Retina (tissue), 1 donor: ENCODE results near the gene DHX58.
"Not testable (repeated sequence)": the region's sequence is repeated elsewhere in the genome, so short reads cannot be mapped to it uniquely, and the experiment has no call there.

Source experiments
- DNase-seq: peaks from one replicate; pipeline ENCODE4 v3.0.0-alpha.2; 2016

DHX58 gene

DNA sequence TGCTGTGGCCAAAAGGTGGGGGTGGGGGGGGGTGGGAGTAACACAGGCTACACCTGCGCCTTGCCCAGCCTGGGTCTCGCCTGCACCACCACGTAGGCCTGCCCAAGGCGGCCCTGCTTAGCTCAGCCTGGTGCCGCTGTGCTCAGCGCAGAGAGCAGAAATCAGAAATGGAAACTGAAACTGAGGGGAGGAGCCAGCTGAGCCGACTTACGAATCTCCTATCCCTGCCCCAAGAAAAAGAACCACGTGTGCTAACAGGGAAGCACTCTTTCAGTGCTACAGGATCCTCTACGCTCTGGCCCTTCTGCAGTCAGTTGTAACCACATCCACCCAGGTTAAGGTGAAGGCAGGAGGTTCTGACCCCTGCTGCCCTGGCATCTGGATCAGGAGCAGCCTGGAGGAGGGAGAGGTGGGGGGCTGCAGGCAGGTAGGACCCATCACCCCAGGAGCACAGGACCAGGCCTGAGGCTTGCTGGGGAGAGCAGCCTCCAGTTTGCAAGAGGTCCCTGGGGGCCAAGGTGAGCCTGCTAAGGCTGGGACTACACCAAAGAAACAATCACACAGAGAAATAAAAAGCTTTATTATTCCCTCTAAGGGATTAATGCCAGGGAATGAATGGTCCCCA lies at the start of gene DHX58:
Gene DHX58 (minus strand): TSS at position 163 of the 625 bp plus-strand sequence. CDS start 822 bp downstream, outside the sequence.
- DNase-seq, result no peak

DNA sequence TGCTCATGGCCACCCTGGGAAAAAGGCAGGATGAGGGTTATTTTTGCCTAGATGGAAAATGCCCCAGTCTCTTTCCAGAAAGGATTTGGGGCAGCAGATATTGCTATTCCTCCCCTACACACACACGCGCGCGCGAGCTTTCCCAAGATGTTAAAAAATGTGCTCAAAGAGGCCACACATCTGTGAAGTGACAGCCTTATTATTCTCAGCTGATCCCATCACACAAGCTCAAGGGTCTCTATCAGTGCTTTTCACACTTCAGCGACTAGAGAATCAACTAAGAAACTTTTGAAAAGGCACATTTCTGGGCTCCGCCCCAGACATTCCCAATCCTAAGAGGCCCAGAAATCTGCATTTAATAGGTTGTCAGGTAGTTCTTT lies 48.0 kb upstream of the DHX58 start:
- no peak for DNase-seq

DNA sequence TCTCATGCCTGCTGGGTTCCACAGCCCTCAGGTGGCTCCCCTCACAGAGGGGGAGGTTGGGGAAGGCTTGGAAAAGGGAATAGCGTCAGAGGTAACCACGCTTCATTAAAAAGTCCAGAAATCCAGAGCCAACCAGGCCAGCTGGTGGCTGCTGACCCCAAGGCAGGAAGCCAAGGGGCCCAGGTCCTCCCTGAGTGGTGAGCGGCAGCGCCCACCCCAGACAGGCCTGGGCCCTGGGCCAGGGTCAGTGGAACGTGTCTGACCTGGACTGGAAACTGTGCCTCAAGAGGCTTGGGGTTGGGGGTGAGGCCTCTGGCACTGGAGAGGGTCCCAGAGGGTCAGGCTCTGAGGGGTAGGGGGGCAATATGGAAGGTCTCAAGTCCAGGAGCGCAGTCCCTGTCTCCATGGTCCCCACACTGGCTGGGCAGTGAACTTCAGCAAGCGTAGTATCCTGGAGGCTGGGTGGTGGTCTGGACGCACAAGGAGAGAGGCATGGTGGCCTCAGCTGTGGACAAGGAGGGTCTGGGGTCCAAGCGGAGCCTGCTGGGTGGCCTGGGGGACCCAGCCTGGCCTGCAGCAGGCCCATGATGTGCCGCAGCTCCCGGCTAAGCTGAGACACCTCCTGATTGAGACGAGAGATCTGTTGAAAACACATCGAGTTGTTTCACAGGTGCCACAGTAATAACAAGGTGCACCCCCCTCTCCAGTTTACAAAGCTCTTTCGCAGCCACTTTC lies 47.4 kb upstream of the DHX58 start:
- DNase-seq, result no peak

DNA sequence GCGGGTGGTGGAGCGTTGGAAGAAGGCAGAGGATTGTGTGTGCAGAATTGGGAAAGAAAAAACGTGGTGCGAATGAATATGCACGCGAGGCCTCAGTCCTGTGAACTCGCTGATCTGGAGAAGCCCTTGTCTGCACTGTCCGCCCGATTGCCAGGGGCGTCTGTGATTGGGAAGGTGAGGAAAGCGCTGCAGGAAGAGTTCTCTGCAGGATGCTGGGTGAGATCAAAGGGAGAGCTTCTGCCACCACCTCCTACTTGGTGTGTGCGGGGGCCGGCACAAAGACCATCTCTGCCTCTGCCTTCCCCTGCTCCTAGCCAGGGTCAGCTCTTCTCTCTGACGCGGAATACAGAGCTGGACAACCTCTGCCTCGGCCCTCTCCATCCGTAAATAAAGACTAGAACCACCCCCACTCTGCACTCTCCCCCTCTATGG lies 43.1 kb upstream of the DHX58 start:
- DNase-seq, result no peak

DNA sequence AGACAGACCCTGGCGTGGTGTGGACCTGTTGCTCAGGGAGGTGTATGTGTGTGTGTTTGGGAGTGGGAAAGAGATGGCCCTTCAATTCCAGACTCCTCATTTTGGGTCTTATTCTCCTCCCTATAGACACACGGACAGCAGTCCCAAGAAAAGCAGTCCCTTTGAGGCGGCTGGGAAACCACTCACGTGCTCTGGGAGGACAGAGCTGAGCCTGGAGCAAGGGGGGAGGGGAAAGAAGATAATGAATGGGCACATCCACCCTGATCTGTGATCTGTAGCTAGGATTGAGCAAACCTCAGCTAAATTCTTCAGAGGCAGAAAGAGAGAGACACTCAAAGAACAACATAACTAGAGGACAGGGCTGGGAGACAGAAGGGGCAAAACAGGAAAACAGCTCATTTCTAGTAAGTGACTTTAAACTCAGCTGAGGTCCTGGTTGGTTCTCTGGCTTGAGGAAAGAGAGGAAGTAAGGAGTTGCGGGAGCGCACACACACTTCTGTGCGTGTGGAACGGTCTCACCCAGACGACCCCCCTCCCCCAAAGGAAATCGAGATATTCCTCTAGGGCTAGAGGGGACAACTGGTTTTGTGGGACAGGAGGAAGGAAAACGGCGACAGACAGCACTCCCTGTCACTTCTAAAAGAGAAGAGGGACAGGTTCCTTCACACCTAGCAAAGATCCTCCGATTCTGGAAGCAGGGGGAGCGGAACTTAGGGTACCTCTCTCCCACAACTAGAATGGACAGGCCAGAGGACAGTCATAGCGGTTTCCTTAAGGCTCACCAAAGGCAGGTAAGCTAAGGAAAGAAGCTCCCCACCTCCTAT lies 41.6 kb upstream of the DHX58 start:
- no peak for DNase-seq

DNA sequence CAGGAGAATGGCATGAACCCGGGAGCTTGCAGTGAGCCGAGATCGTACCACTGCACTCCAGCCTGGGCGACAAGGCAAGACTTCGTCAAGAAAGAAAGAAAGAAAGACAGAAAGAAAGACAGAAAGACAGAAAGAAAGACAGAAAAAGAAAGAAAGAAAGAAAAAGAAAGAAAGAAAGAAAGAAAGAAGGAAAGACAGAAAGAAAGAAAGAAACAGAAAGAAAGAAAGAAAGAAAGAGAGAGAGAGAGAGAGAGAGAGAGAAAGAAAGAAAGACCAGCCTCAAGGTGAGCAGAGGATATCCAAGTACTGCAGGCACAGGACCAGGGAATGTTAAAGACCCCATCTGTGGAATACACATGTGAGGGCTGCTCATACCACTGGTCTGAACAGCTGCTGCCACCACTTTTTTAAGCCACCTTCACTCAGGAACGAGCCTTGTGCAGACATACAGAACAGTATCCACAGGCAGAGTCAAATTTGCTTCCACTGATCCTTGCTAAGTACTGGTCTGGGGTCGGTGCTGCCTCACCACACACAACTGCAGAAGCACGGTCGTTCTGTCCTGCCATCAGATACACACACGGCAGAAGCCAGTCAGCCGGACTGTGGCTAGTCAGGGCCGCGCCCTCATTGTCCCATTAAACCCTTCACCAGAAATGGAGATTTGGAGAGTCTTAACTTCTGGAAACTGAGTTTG lies 34.5 kb upstream of the DHX58 start:
- no peak for DNase-seq

DNA sequence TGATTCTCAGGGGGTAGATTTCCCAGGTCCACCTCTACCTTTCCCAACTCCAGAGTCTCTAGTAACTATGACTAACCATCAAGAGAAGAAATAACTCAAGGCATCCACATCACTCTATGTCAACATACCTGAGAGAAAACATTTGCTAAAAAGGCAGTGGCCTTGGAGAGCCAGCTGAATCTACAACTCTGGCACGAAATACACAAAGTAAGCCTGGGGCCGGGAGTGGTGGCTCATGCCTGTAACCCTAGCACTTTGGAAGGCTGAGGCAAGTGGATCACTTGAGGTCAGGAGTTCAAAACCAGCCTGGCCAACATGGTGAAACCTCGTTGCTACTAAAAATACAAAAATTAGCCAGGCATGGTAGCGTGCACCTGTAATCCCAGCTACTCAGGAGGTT lies 30.6 kb upstream of the DHX58 start:
- not testable (repeated sequence) for DNase-seq

DNA sequence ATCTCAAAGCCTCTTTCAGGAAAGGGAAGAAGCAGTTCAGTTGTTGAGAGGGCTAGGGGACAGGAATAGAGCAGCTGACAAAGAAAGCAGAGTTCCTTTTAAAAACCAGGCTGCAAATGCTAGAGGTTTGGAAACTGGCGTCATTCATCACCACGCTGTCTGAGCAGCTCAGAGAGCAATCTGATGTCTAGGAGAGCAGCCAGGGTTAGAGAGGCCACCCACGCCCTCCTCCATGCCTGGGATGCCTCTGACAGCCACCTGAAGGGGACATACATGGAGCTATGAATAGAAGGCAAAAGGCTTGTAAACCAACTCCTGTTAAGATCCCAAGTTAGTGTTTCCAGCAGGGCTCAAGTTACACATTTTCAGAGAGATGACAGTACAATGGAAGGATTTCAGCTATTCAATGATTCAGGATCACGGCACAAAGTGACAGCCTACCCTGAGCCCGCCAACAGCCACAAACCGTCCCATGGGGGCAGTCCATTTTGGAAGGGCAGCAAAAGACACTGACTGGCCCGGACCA lies 29.9 kb upstream of the DHX58 start:
- DNase-seq, result no peak

DNA sequence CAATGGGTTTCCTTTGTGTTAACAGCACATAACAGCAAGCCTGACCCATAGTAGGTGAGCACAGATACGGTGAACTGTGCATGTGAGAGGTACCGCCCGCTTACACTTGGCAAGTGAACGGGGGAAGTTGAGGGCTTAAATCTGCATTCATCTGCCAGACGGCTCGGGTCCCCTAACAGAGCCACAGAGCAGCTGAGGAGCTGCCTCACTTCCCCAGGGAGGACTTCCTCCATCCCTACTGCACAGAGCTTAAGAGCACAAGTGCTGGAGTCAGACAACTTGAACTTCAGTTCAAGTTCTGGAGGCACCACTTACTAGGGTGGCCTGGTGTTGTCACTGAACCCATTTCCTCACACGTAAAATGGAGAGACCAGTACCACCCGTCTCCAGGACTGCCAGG lies 28.9 kb upstream of the DHX58 start:
- DNase-seq, result no peak

DNA sequence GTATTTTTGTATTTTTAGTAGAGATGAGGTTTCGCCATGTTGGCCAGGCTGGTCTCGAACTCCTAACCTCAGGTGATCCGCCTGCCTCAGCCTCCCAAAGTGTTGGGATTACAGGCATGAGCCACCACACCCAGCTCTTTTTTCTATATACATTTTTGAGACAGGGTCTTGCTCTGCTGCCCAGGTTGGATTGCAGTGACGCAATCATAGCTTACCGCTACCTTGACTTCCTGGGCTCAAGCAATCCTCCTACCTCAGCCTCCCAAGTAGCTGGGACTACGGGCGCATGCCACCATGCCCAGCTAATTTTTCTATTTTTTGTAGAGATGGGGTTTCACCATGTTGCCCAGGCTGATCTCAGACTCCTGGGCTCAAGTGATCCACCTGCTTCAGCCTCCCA lies 28.2 kb upstream of the DHX58 start:
- not testable (repeated sequence) for DNase-seq

DNA sequence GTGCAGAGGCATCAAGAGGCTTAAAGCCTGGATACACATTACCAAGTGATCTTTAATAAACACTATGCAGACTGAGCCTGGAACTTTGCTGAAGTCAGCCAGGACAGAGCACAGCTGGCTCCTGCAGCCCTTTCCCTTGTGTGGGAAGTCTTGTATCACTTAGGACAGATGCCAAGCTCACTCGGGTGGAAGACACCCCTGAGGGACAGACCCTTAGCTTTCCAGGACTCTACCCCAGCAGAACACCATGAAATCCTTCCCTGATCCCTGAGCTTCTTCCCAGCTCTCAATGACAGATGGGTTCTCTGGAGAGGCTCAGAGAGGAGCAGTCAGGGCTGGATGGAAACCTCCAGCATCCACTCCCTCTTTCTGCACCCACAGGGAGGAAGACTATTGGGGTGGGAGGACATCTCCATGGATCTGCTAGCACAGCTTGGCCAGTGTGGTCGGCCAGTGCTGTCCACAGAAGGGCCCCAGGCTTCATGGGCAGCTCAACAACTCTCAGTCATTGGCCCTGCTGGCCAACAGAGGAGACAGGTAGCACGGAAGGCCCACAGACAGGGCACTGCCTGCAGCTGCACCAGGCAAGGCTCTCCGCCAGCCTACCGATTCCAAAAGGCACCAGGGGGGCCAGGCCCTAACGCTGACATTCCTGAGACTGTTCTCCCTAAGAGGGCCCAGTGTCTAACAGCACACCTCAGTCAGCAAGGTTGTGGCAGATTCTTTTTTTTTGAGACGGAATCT lies 26.4 kb upstream of the DHX58 start:
- no peak for DNase-seq

DNA sequence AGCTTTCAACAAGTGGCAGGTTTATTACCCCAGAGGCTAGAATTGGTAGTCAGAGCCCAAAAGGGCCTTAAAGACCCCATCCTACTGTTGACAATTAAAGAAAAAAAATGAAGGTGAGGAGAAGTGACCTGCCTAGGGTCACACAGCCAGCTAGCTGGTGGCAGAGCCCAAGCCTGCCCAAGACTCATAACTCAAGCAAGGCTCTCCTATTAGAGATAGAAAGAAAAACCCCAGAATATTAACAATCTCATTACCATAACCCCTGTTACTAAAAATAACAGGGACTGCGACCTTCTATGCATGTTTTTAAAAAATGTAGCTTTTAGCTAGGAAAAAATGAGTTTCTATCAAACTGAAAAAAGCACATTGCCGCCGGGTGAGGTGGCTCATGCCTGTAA lies 24.1 kb upstream of the DHX58 start:
- DNase-seq, result no peak

DNA sequence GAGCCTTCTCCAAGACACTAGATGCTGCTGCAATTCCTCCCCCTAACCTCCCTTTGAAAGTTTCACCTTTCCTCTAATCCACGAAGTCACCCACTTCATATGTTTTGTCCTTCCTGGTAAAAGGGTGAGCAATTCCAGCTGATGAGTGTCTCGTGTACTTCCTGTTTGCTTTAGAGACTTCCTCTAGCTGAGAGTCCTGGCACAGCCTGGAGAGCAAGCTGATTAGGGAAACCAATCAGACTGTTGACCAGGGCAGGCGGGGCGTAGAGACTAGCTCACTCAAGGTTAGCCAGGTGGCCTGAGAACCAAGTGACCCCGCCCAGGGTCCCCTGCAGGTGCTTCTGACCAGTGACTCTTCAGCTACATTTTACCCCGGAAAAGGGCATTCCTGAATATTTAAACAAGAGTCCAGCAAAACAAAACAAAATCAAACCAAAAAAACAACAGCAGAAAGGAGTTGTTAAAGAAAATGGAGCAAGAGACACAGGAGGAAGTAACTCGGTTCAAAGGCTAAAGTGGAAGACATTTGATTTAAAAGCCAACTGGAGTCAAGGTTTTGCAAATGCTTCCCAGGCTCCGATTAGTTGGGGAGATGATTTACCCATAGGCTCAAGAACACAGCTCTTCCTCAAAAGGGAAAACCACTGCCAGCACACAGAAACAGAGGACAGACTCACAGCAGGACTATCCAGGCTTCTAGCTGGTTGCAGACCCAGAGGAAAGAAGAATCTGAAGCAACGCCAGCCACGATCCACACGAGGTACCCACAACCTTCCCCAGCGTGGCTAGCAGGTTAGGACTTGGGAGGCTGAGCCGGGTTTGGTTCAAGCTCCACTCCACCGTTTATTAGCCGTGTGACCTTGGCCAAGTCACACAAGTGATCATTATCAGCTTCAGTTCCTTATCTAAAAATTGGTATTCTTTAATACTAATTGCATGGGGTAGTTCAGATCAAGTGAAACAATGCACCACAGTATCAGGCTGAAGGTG lies 23.4 kb upstream of the DHX58 start:
- no peak for DNase-seq

DNA sequence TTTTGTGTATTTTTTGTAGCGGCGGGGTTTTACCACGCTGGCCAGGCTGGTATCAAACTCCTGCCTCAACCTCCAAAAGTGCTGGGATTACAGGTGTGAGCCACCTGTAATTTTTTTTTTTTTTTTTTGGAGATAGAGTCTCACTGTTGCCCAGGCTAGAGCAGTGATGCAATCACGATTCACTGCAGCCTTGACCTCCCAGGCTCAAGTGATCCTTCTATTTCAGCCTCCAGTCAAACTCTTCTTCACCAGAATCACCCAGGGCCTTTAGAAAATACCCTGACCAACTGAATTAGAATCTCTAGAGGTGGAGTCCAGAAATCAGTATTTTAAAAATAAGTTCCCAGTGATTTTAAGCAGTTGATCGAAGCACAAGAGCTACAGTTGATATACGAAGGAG lies 22.6 kb upstream of the DHX58 start:
- no peak for DNase-seq

DNA sequence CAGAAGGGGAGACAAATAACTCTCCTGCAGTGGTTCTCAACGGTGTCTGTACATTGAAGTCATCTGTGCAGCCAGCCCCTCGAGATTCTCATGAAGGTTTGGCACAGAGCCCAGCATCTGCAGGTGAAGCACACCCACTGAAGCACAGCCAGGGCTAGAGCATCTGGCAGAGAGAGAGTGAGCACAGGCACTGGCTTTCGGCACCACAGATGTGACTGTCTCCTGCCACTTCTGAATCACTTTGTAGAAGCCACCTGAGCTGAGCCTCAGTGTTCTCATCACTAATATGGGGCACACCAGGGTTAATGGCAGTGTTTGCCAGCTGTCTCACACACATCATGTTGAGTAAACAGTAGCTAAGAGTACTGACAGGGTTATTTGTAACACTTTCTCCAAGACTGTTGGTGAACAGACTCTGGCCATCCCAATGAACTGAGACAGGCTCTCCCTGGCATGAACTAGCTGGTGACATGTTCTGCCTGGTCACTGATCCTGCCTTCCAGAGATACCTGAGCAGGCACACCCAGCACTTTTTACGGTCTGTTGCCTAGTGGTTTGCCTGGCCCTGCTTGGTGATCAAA lies 21.0 kb upstream of the DHX58 start:
- no peak for DNase-seq

DNA sequence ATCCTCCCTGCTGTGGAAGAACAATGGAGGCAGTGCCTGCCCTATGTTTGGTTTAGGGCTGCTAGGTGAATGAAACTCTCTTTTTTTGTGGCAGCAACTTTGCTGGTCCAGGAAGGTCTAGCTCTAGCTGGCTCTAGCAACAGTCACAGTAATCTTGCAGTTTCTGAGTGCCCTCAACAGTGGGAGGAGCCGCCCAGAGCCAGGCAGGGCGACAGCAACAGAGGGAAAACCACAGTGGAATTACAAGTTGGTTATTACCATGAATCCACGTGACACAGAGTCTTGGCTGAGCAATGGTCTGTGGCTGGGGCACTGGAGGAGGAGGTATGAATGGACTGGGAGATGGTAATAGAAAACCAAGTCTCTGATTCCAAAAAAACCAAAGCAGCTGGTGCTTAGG lies 20.4 kb upstream of the DHX58 start:
- no peak for DNase-seq

DNA sequence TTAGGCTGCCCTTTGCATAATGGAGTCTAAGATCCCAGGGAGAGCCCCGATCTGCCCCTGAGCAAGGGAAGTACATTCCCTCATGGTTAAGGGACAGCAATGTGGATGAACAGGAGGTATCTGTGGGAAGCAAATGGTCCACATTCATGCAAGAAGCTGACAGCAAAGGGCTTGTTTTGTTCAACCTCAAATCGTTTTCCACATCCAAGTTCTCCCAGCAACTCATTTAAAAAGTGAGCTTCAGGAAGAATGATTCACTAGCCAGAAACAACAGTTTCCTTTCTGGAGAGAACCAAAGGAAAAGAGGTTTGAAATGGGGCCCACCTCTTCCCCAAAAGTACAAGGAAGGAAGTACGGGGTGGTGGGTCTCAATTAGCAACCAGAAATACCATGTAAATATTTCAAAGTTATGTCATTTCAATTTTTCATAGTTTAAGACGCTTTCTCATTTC lies 19.5 kb upstream of the DHX58 start:
- DNase-seq, result no peak

DNA sequence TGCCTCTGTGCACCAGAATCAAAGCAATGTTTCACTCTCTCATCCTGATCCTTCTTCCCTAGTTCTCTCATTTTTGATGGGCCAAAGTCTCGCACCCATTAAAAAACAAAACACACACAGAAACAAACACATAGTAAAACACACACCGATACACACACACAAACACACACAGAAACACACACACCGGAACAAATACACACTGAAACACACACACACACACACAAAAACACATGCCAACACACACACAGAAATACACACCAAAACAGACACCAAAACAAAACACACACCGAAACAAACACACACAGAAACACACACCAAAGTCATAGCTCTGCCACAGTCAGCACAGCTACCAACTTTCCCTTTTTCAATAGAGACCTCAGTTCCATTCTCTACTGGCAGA lies 18.7 kb upstream of the DHX58 start:
- no peak for DNase-seq

DNA sequence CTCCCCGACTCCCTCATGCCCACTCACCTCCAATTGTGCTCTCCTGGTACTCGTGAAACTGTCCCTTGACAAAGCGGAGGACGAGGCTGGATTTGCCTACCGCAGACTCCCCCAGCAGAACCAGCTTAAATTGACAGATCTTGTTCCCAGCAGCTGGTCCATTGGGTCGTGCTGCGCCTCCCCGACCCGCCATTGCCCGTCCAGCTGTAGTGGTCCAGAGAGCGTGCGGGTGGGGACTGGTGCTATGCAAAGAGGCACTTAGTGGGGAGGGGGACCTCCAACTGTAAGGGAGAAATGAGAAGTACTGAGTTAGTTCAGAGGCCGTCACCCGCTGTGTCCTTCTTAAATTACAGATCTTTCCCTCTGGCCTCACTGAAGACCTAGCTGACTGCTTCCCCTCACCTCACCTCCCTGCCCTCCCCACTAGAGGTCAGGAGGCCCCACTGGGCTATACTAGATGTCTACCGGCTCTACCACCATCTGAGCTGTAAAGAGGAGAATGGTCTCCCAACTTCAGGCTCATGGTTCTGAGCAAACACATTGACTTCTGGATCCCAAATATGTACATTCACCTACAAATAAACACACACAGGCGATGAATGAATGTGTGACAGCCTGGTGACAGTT lies 17.9 kb upstream of the DHX58 start:
- DNase-seq, result no peak
